ENCODE results near the gene GYS1.

GYS1 gene

GRCh38 chr19:49017041-49017665, 24.0 kb upstream of the GYS1 start, which contains the start of gene LHB:
LHB (minus strand) TSS chr19:49017091; CDS start chr19:49017081, 10 bp downstream.
- FAIRE-seq (no peak), DNase-seq (ENCODE audit: insufficient read length, low spot score) (no peak)
- TF ChIP-seq CTCF (IDR thresholded peaks at IDR 0.05; ENCODE audit: insufficient read depth, missing control alignments): no peak

- DNase-seq (ENCODE audit: insufficient read length, low spot score): no peak
- no peak for FAIRE-seq
- TF ChIP-seq CTCF (IDR thresholded peaks at IDR 0.05; ENCODE audit: insufficient read depth, missing control alignments): no peak
These were observed 23.1 kb upstream of the GYS1 start for GRCh38 chr19:49016067-49016839.

GRCh38 chr19:49014870-49015255, 21.8 kb upstream of the GYS1 start:
- TF ChIP-seq CTCF (IDR thresholded peaks at IDR 0.05; ENCODE audit: insufficient read depth, missing control alignments): no peak
- FAIRE-seq: no peak
- DNase-seq (ENCODE audit: insufficient read length, low spot score): no peak

- no peak for DNase-seq (ENCODE audit: insufficient read length, low spot score)
- FAIRE-seq: no peak
- TF ChIP-seq CTCF (IDR thresholded peaks at IDR 0.05; ENCODE audit: insufficient read depth, missing control alignments): no peak
These were observed 21.2 kb upstream of the GYS1 start for GRCh38 chr19:49014123-49014869.

GRCh38 chr19:49011194-49011593, 18.1 kb upstream of the GYS1 start:
- FAIRE-seq: no peak

GRCh38 chr19:49010453-49010852, 17.3 kb upstream of the GYS1 start:
- no peak for TF ChIP-seq CTCF (IDR thresholded peaks at IDR 0.05; ENCODE audit: insufficient read depth, missing control alignments)
- FAIRE-seq (no peak), DNase-seq (ENCODE audit: insufficient read length, low spot score) (no peak)

More at GRCh38 chr19:49011194-49011593, 18.1 kb upstream of the GYS1 start:
- no peak for DNase-seq (ENCODE audit: insufficient read length, low spot score)
- no peak for TF ChIP-seq CTCF (IDR thresholded peaks at IDR 0.05; ENCODE audit: insufficient read depth, missing control alignments)
